NCI-H524 treated with DMSO at 0.1 percent for 48 hours (cell line): Measurements from ENCODE around the gene CAMTA2.
A peak's percentile ranks its signal among the peaks of the same experiment; 100 is the strongest.
"Not testable (repeated sequence)": the region's sequence is repeated elsewhere in the genome, so short reads cannot be mapped to it uniquely, and the experiment has no call there.

Source experiments
- DNase-seq: peaks from one replicate; lab custom pipeline; 2025; lab: John Stamatoyannopoulos, UW

The CAMTA2 gene

GRCh38 chr17:4986951-4987766 lies at the start of gene CAMTA2:
CAMTA2 (minus strand) TSS chr17:4987675; CDS start chr17:4986222, 1,453 bp downstream.
- DNase-seq, result peak; percentile 27

- no peak for DNase-seq
Observed at GRCh38 chr17:5035315-5035714, 47.8 kb upstream of the CAMTA2 start, which contains the start of gene SLC52A1. SLC52A1 (minus strand) TSS chr17:5035426; CDS start chr17:5034606, 820 bp downstream.

- no peak for DNase-seq
Observed at GRCh38 chr17:5034651-5035050, 47.2 kb upstream of the CAMTA2 start.

GRCh38 chr17:5034063-5034462 lies 46.6 kb upstream of the CAMTA2 start:
- no peak for DNase-seq

- no peak for DNase-seq
Observed at GRCh38 chr17:5033352-5034015, 46.0 kb upstream of the CAMTA2 start.

GRCh38 chr17:5032865-5033264 lies 45.4 kb upstream of the CAMTA2 start:
- DNase-seq, result no peak

GRCh38 chr17:5031365-5032082 lies 44.0 kb upstream of the CAMTA2 start:
- no peak for DNase-seq

- not testable (repeated sequence) for DNase-seq
Observed at GRCh38 chr17:5030168-5030567, 42.7 kb upstream of the CAMTA2 start.

GRCh38 chr17:5027916-5028315 lies 40.4 kb upstream of the CAMTA2 start:
- no peak for DNase-seq

GRCh38 chr17:5027299-5027698 lies 39.8 kb upstream of the CAMTA2 start:
- DNase-seq, result no peak

GRCh38 chr17:5024604-5025003 lies 37.1 kb upstream of the CAMTA2 start:
- DNase-seq, result no peak

GRCh38 chr17:5023588-5024147 lies 36.2 kb upstream of the CAMTA2 start:
- DNase-seq, result no peak

- no peak for DNase-seq
Observed at GRCh38 chr17:5022171-5022711, 34.8 kb upstream of the CAMTA2 start.

- no peak for DNase-seq
Observed at GRCh38 chr17:5020502-5021023, 33.1 kb upstream of the CAMTA2 start.

- no peak for DNase-seq
Observed at GRCh38 chr17:5019475-5019956, 32.0 kb upstream of the CAMTA2 start.

GRCh38 chr17:5014357-5014756 lies 26.9 kb upstream of the CAMTA2 start:
- DNase-seq, result no peak

- no peak for DNase-seq
Observed at GRCh38 chr17:5011928-5012327, 24.5 kb upstream of the CAMTA2 start.

- DNase-seq, result no peak
Observed at GRCh38 chr17:5003214-5003867, 15.9 kb upstream of the CAMTA2 start.

- DNase-seq, result no peak
Observed at GRCh38 chr17:5002121-5002788, 14.8 kb upstream of the CAMTA2 start.

GRCh38 chr17:5000237-5000639 lies 12.8 kb upstream of the CAMTA2 start:
- no peak for DNase-seq
